K562 (cell line): ENCODE results near the gene PALM3. TPM values are rescaled to one million over a fixed set of nuclear protein-coding genes. Genes with fewer than 3 reads are reported as not detected.

Source experiments
- ATAC-seq: fragments of 200-7000 bp; cut with Tn5 transposase; 3 replicates; pipeline ENCODE4 v1.9.1; 2020; ENCODE audit warnings: moderate library complexity
- BruUV-seq: library from RNA; stranded (reverse); fragments of 400-500 nt; replicated peaks from 2 replicates; lab custom pipeline; 2021; lab: Mats Ljungman, UMichigan
- CTCF ChIA-PET: fragments of 300-600 bp; formaldehyde crosslinking; extraction: SDS; loops from one replicate; lab custom pipeline; 2021; ENCODE audit warnings: low intra/inter-chr PET ratio; lab: Yijun Ruan, JAX
- POLR2A ChIA-PET: fragments of 300-600, 350-650 bp; sonication (Branson Sonifier 250); formaldehyde crosslinking; extraction: SDS; loops from one replicate; lab custom pipeline; 2021; ENCODE audit warnings: antibody characterized with exemption, inconsistent platforms; lab: Yijun Ruan, JAX
- DNase-seq, 4 experiments: peaks; one replicate each; pipeline versions ENCODE4 v3.0.0 to v3.0.0-alpha.2; 2011 to 2018; ENCODE audit warnings: low spot score in 3 of 4, mixed read lengths in 3 of 4; ENCODE audit errors: extremely low read depth in 1 of 4
- FAIRE-seq: peaks from 2 replicates; lab custom pipeline; 2011; peaks lifted over from hg19 to GRCh38; lab: Jason Lieb, UNC
- H2AFZ ChIP-seq: 2 replicates; pipeline ENCODE4 v1.6.0; 2011; ENCODE audit warnings: low read depth, low read length, control low read depth, inconsistent platforms
- H3K27ac ChIP-seq: fragments of 200-600 bp; 3 replicates; pipeline ENCODE4 v1.8.0; 2011; ENCODE audit warnings: low read depth, mild to moderate bottlenecking, control low read depth, inconsistent platforms, low read length, moderate library complexity, mixed read lengths; ENCODE audit errors: extremely low read depth
- H3K27me3 ChIP-seq, 2 experiments: fragments of 300-600 bp in 1 of 2; 2 replicates in 1 of 2; 3 replicates in 1 of 2; pipeline versions ENCODE4 v1.6.0 to v1.8.0; 2011; ENCODE audit warnings: inconsistent platforms in 2 of 2, low read length in 2 of 2, mild to moderate bottlenecking in 1 of 2, mixed read lengths in 1 of 2, moderate library complexity in 1 of 2; ENCODE audit not compliant: control insufficient read depth in 2 of 2, insufficient read depth in 2 of 2
- H3K36me3 ChIP-seq: fragments of 300-600 bp; 3 replicates; pipeline ENCODE4 v1.8.0; 2011; ENCODE audit warnings: mild to moderate bottlenecking, low read length, inconsistent platforms; ENCODE audit not compliant: control insufficient read depth, insufficient read depth
- H3K4me1 ChIP-seq, 2 experiments: fragments of 200-600 bp in 1 of 2; replicated peaks in 1 of 2; 2 replicates in 1 of 2; 3 replicates in 1 of 2; pipeline versions ENCODE4 v1.5.1 to v1.8.0; 2011; ENCODE audit warnings: inconsistent platforms in 2 of 2, low read length in 2 of 2, mild to moderate bottlenecking in 1 of 2, mixed read lengths in 1 of 2, moderate library complexity in 1 of 2; ENCODE audit not compliant: control insufficient read depth in 2 of 2, insufficient read depth in 2 of 2
- H3K4me2 ChIP-seq: 2 replicates; pipeline ENCODE4 v1.6.1; 2011; ENCODE audit warnings: low read length, control low read depth, inconsistent platforms, mixed read lengths; ENCODE audit not compliant: insufficient read depth
- H3K4me3 ChIP-seq: fragments of 200-600 bp; sonication (generic), shearing (Covaris generic); 2 replicates; pipeline ENCODE4 v1.5.1; 2016; ENCODE audit warnings: control low read depth, inconsistent platforms
- H3K79me2 ChIP-seq: fragments of 200-600 bp; 3 replicates; pipeline ENCODE4 v1.8.0; 2011; ENCODE audit warnings: low read length, inconsistent platforms; ENCODE audit not compliant: control insufficient read depth, insufficient read depth
- H3K9ac ChIP-seq, 2 experiments: 2 replicates each; pipeline versions ENCODE4 v1.6.0 to v1.6.1; 2011; ENCODE audit warnings: low read depth in 2 of 2, low read length in 2 of 2, control low read depth in 1 of 2, inconsistent platforms in 1 of 2, mild to moderate bottlenecking in 1 of 2, mixed read lengths in 1 of 2; ENCODE audit not compliant: insufficient read depth in 1 of 2
- H3K9me1 ChIP-seq: one replicate; pipeline ENCODE4 v1.6.0; 2011; ENCODE audit warnings: inconsistent platforms, mild to moderate bottlenecking, low read length, moderate library complexity; ENCODE audit not compliant: control insufficient read depth, insufficient read depth
- H3K9me3 ChIP-seq: replicated peaks from 2 replicates; pipeline ENCODE4 v1.5.1; 2011; ENCODE audit warnings: low read depth, low read length, inconsistent platforms; ENCODE audit not compliant: control insufficient read depth, insufficient read depth
- H4K20me1 ChIP-seq: replicated peaks from 2 replicates; pipeline ENCODE4 v1.6.1; 2011; ENCODE audit warnings: low read length, inconsistent platforms, mixed read lengths; ENCODE audit not compliant: control insufficient read depth, insufficient read depth
- ARNT ChIP-seq, 2 experiments: fragments of 450-650 bp; IDR thresholded peaks; 2 replicates each; pipeline ENCODE4 v1.6.1; 2016; ENCODE audit warnings: mild to moderate bottlenecking in 1 of 2
- BRF1 ChIP-seq: IDR thresholded peaks from 3 replicates; pipeline ENCODE4 v1.6.1; 2011; ENCODE audit warnings: borderline replicate concordance, mild to moderate bottlenecking; ENCODE audit not compliant: insufficient read length; ENCODE audit errors: extremely low read depth
- DDX20 ChIP-seq: fragments of 450-650 bp; IDR thresholded peaks from 2 replicates; pipeline ENCODE4 v1.6.1; 2016; ENCODE audit warnings: missing genetic modification characterization, low read depth, mild to moderate bottlenecking, missing compliant biosample characterization, moderate library complexity
- EHMT2 ChIP-seq: fragments of 450-650 bp; IDR thresholded peaks from 2 replicates; pipeline ENCODE4 v1.6.1; 2018; ENCODE audit warnings: antibody characterized with exemption
- ETV5 ChIP-seq: sonication (generic); formaldehyde crosslinking; IDR thresholded peaks from 2 replicates; pipeline ENCODE4 v1.4.0; 2020; ENCODE audit warnings: low read depth, mild to moderate bottlenecking, missing genetic modification reagents
- EWSR1 ChIP-seq: fragments of 450-650 bp; IDR thresholded peaks from 2 replicates; pipeline ENCODE4 v1.6.1; 2018; ENCODE audit warnings: borderline replicate concordance, mild to moderate bottlenecking, low read depth, moderate library complexity; ENCODE audit not compliant: partially characterized antibody
- HDAC8 ChIP-seq: fragments of 450-650 bp; IDR thresholded peaks from 2 replicates; pipeline ENCODE4 v1.6.1; 2016; ENCODE audit warnings: mild to moderate bottlenecking, missing genetic modification characterization, moderate library complexity, missing compliant biosample characterization
- POLR2G ChIP-seq: fragments of 200-400 bp; formaldehyde crosslinking; IDR thresholded peaks from 2 replicates; pipeline ENCODE4 v1.6.1; 2017; ENCODE audit warnings: low read depth, mild to moderate bottlenecking, antibody characterized with exemption, low read length, moderate library complexity
- PPARD ChIP-seq: fragments of 250-450 bp; sonication (Bioruptor Pico); IDR thresholded peaks from 2 replicates; pipeline ENCODE4 v1.8.0; 2022; ENCODE audit warnings: inconsistent platforms, mild to moderate bottlenecking, moderate library complexity
- RBFOX2 ChIP-seq: fragments of 200-400 bp; formaldehyde crosslinking; IDR thresholded peaks from 2 replicates; pipeline ENCODE4 v1.6.1; 2017; ENCODE audit warnings: low read depth, mild to moderate bottlenecking, low read length, moderate library complexity
- RFX1 ChIP-seq: fragments of 450-650 bp; IDR thresholded peaks from 2 replicates; pipeline ENCODE4 v1.6.1; 2016; ENCODE audit warnings: mild to moderate bottlenecking, moderate library complexity
- RNF2 ChIP-seq: sonication (generic); IDR thresholded peaks from 2 replicates; pipeline ENCODE4 v1.6.1; 2016
- SIRT6 ChIP-seq: IDR thresholded peaks from one replicate; pipeline ENCODE4 v1.6.1; 2012; ENCODE audit warnings: low read depth, mild to moderate bottlenecking, control low read depth, inconsistent platforms, low read length, moderate library complexity
- ZNF232 ChIP-seq: sonication (generic); formaldehyde crosslinking; IDR thresholded peaks from 2 replicates; pipeline ENCODE4 v1.8.0; 2022; ENCODE audit warnings: mild to moderate bottlenecking, missing genetic modification reagents
- WGBS: fragments of 100-300 bp; shearing (Covaris generic); methylation state at CpG from one replicate; pipeline ENCODE4 v1.1.6; 2016; ENCODE audit warnings: low coverage, mixed read lengths; ENCODE audit not compliant: insufficient coverage; ENCODE audit errors: missing lambda C conversion rate; 5-methylcytosine and 5-hydroxymethylcytosine counted together
- in situ Hi-C: fragments of 300-500 bp; cut with MboI; formaldehyde crosslinking; loops from 4 replicates; pipeline ENCODE4 v1.15.0; 2018; ENCODE audit warnings: inconsistent platforms, mixed read lengths
- intact Hi-C: fragments of 100-400 bp; cut with micrococcal nuclease; formaldehyde crosslinking; loops from 2 replicates; pipeline ENCODE4 v1.14.2; 2022
- polyA plus RNA-seq, 8 experiments: library from polyadenylated mRNA; depleted of rRNA in 4 of 8; stranded (reverse) in 5 of 8; unstranded in 3 of 8; fragments of >200 nt; fragmentation: Nextera tagmentation in 2 of 8; fragmentation: Illumina TruSeq in 1 of 8; extraction: Ambion mirVana in 2 of 8; extraction: Trizol in 1 of 8; gene quantifications; 2 replicates each; pipeline versions ENCODE4 v1.2.1 to v1.2.3, GENCODE V29; 2011 to 2014; ENCODE audit warnings: inconsistent platforms in 1 of 8, missing spikeins in 1 of 8
- total RNA-seq, 7 experiments: library from RNA; depleted of rRNA in 6 of 7; stranded (reverse); fragments of >200 nt in 6 of 7; fragmentation: Illumina TruSeq in 2 of 7; extraction: Trizol in 2 of 7; gene quantifications; 2 replicates each; pipeline versions ENCODE4 v1.2.1 to v1.2.3, GENCODE V29; 2011 to 2021; ENCODE audit warnings: low replicate concordance in 1 of 7
- TF ChIP-seq, protein P1 (sequence below): IDR thresholded peaks from 2 replicates; pipeline ENCODE4 v1.6.1; 2016; ENCODE audit warnings: missing genetic modification characterization, missing compliant biosample characterization
- TF ChIP-seq, protein P2 (sequence below): fragments of 450-650 bp; formaldehyde crosslinking; conservative IDR thresholded peaks from 2 replicates; pipeline ENCODE4 v1.4.0; 2022; ENCODE audit warnings: mild to moderate bottlenecking, missing genetic modification characterization

PALM3 gene
- total and polyA plus RNA-seq, 9 of the 15 experiments (the other 6 are each of a cell fraction or from before 2014, with no cell fraction given) = 0.07 to 9.3 (median 3.3) TPM

DNA sequence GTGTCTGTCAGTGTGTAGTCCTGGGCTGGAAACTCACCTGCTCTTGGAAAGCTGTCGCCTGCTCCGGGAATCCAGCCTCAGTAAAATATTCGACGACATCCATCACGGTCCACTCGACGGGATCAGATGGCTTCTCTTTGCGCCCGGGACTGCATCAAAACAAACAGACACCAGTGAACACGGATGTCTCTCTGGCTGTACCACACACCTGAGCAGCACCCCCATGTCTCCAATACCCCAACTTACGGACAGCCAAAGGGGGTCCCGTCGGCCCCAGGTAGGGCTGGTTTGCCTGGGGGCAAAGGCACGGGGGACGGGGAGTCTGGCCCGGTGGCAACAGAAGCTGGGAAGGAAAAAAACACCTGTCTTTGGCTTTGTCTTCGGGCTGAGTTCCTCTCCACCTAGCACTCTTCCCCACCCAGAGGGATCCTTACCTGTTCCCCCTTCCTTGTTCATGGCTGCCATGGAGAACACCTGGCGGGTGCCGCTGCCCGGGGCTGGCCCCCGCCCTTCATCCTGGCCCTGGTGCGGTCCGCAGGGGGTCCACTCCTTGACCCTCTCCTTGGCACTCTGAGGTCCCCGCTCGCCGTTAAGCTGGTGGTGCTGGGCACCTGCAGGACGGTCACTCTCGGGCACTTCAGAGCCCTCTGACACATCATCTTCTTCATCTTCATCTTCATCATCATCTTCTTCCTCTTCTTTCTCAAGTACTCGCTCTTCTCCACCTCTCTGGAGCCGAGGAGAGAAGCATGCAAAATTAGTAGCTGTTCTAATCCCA, 26.9 kb upstream of the PALM3 start:
- 86% methylated on average over 25 of the region's 30 CpGs for WGBS
- H3K79me2 ChIP-seq = peaks cover 13% of the 10 kb centered on the region
- intact Hi-C loops (no loop called here), in situ Hi-C loops (no loop called here)
- H3K9me3 ChIP-seq = peaks cover 9% of the 10 kb centered on the region
- ChIA-PET CTCF (interaction anchor here (0.5 to 0.6 kb wide), 2 partner anchors 16 to 209 kb away, joined by 3 read pairs; no protein-coding TSS in a partner anchor), POLR2A (no interaction called here)
- no peak for ATAC-seq
- peaks cover 11 to 39% of the 10 kb centered on the region in 2 experiments; a peak in 3 of 5 replicates for H3K4me1 ChIP-seq
- no peak overlapping the region for H2AFZ ChIP-seq
- H3K27ac ChIP-seq = no peak overlapping the region
- H3K4me3 ChIP-seq = peak overlapping the region; percentile 63; the same call in 1 of the 2 replicates
- H3K36me3 ChIP-seq = peaks cover 22% of the 10 kb centered on the region; the same call in 2 of the 3 replicates
- FAIRE-seq = no peak
- H3K27me3 ChIP-seq = no peaks in the 10 kb centered on the region
- H3K9ac ChIP-seq = peak overlapping the region; percentile 39 to 89; a peak in 3 of 4 replicates
- TF ChIP-seq ETV5 (CRISPR knock-in tag) (no peak), ZNF232 (no peak), HDAC8 (no peak), EWSR1 (no peak), RNF2 (no peak), EHMT2 (no peak), RFX1 (no peak), ARNT (IDR thresholded peaks at IDR 0.05) (no peak), DDX20 (tag) (no peak), SIRT6 (no peak), BRF1 (no peak), RBFOX2 (peak; percentile 35), PPARD (CRISPR knock-in tag) (no peak), POLR2G (peak; percentile 22; the same call in 1 of the 2 replicates)
- TF ChIP-seq, protein P1, sequence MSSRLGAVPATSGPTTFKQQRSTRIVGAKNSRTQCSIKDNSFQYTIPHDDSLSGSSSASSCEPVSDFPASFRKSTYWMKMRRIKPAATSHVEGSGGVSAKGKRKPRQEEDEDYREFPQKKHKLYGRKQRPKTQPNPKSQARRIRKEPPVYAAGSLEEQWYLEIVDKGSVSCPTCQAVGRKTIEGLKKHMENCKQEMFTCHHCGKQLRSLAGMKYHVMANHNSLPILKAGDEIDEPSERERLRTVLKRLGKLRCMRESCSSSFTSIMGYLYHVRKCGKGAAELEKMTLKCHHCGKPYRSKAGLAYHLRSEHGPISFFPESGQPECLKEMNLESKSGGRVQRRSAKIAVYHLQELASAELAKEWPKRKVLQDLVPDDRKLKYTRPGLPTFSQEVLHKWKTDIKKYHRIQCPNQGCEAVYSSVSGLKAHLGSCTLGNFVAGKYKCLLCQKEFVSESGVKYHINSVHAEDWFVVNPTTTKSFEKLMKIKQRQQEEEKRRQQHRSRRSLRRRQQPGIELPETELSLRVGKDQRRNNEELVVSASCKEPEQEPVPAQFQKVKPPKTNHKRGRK = no peak
- TF ChIP-seq, protein P2, sequence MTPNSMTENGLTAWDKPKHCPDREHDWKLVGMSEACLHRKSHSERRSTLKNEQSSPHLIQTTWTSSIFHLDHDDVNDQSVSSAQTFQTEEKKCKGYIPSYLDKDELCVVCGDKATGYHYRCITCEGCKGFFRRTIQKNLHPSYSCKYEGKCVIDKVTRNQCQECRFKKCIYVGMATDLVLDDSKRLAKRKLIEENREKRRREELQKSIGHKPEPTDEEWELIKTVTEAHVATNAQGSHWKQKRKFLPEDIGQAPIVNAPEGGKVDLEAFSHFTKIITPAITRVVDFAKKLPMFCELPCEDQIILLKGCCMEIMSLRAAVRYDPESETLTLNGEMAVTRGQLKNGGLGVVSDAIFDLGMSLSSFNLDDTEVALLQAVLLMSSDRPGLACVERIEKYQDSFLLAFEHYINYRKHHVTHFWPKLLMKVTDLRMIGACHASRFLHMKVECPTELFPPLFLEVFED (CRISPR knock-in tag) = no peak
- DNase-seq = no peak
- H3K4me2 ChIP-seq = peak overlapping the region; percentile 50
- H3K9me1 ChIP-seq = no peaks in the 10 kb centered on the region
- no peaks in the 10 kb centered on the region for H4K20me1 ChIP-seq
- BruUV-seq = no TSS peak
